GM10266 (cell line): ENCODE data around the gene MYOZ3.

Source experiments
- DNase-seq: peaks from one replicate; pipeline ENCODE4 v3.0.0; 2012; ENCODE audit errors: extremely low spot score
- TF ChIP-seq, protein P1 (sequence below): IDR thresholded peaks from 2 replicates; pipeline ENCODE4 v1.5.1; 2012; ENCODE audit warnings: mild to moderate bottlenecking, low read depth; ENCODE audit not compliant: control insufficient read depth, insufficient read depth; ENCODE audit errors: missing control alignments

Gene MYOZ3

DNA sequence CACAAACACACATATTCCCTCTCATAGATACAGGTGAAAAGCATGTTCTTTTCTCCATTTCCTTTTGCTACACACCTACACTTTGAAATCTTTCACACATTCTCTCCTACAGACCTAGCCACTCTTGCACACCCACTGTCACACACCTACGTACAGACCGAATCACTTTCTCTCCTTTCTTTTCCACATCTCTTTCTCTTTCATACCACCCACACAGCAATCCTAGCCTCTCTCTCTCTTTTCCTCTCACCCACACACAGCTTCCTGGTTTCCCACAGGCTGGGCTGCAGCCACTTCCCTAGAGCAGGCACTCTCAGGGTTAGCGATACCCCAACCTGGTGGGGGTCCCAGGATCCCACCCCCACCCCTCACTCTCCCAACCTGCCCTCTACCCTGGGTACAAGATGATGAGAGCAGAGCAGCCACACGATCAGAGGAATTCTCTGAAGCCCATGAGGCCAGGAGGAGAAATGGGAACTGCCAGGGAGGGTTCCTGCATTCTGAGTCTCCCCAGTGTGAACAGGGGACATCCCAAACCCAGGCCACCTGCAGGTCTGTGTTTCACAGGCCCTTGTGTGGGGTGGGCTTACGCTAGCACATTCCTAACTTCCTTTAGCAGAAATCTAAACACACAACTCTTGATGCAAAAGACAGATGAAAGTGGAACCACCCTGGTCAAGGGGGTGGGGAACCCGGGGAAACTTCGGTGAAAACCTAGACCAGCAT lies 37.7 kb upstream of the MYOZ3 start:
- peak; percentile 76 for DNase-seq
- TF ChIP-seq, protein P1, sequence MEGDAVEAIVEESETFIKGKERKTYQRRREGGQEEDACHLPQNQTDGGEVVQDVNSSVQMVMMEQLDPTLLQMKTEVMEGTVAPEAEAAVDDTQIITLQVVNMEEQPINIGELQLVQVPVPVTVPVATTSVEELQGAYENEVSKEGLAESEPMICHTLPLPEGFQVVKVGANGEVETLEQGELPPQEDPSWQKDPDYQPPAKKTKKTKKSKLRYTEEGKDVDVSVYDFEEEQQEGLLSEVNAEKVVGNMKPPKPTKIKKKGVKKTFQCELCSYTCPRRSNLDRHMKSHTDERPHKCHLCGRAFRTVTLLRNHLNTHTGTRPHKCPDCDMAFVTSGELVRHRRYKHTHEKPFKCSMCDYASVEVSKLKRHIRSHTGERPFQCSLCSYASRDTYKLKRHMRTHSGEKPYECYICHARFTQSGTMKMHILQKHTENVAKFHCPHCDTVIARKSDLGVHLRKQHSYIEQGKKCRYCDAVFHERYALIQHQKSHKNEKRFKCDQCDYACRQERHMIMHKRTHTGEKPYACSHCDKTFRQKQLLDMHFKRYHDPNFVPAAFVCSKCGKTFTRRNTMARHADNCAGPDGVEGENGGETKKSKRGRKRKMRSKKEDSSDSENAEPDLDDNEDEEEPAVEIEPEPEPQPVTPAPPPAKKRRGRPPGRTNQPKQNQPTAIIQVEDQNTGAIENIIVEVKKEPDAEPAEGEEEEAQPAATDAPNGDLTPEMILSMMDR: no peak

DNA sequence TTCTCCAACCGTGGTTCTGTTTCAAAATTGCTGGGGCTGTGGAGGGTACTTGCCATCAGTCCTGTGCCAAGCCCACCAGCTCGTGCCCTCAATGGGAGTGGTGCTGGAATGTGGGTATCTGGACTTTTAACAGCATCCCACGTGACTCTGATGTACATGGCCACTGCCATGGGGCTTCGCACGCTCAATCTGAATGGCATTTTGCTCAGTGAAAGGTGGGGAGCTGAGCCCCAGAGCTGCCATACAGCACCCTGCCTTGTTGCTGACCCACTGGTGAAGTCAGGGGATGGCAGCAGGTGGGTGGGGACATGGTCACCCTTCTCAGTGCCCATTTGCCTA lies 37.2 kb upstream of the MYOZ3 start:
- peak; percentile 45 for DNase-seq
- TF ChIP-seq, protein P1: no peak

DNA sequence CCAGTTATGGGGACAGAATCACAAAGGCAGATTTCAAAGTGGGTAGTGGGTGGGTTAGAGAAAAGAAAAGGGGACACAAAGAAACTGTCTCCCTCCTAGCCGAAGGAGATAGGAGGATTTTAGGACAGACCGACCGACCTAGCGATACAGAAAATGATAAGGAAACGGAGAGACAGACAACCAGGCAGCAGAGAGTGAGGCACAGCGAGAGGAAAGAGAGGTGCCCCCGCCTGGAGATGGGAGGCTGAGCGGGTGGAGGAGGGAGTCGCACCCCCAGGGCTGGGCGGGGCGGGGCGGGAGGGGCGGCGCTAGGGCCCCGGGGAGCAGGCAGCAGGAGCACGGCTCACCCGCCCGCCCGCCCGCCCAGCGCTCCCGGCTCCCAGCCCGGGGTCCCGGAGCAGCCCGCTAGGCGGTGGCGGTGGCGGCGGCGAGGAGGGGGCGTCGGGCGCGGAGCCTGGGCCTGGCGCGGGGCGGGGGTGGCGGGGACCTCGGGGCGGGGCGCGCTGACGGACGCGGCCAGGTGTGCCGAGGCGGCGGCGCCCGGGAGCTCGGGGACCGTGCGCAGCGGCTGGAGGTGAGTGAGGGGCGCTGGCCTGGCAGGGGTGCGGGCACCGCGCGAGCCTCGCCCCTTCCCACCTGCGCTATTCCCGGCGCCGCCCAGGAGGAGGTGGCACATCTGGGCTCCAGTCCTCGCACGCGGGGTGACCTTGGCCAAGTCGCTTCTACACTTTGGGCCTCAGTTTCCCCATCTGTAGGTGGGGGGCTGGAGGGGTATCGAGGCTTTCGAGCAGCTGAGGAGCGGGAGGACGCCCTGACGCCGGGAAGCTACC lies 36.5 kb upstream of the MYOZ3 start:
- DNase-seq: peak; percentile 85

DNA sequence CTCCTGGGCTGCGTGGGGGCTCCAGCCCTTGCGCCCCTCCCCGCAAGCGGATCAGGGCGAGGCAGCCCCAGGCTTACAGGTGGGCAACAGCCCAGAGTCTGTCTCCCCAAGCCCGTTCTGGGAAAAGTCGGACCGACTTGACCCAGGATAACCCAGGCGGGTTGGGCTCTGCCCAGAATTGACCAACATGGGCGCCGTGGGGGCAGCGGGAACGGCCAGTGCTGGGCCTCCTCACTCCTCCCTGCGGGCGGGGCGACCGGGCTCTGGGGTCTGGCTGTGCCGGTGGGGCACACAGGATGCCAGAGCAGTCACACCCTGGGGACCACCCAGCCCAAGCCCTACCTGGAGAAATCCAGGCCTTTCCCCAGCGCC lies 35.9 kb upstream of the MYOZ3 start:
- TF ChIP-seq, protein P1: no peak
- DNase-seq: peak; percentile 37

More for the DNA sequence above, 36.5 kb upstream of the MYOZ3 start:
- TF ChIP-seq, protein P1: no peak

DNA sequence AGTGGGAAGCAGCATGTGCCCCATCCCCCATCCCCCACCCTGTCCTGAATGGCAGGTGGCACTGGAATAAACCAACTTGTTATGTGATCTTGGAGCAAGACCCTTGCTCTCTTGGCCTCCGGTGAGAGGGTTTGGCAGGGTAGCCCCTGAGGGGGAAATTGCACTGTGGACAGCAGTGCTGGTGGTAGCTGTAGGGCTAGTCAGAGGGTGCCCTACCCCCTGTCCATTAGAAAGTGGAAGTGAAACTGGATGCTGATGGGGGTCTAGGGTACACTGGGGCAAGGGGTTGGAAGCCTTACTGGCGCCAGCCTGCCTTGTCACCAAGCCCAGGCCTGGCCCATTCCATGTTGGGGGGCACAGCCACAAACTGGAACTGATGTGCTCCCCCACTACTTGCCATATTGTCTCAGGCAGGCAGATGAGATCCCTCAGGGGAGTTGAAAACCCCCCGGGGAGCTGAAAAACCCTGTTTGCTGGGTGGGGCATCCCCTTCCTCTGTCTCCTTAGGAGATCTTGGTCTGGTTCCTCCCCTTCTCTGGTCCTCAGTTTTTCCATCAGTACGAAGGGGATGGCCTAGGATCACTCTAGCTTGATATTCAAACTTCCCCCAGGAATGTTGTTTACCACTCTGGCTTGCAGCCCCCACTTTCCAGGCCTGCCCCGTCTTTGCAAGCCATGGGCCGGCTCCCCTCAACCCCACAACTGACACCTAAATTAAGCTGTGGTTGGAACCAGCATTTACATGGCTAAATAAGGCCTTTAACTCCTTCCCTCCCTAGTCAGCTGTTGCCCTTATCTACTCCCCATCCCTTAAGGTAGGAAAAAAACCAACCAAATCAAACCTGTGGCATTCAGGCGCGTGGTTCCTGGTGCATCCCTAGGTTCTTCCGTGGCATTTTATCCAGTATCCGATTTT lies 35.0 kb upstream of the MYOZ3 start:
- TF ChIP-seq, protein P1: no peak
- peak; percentile 89 for DNase-seq

DNA sequence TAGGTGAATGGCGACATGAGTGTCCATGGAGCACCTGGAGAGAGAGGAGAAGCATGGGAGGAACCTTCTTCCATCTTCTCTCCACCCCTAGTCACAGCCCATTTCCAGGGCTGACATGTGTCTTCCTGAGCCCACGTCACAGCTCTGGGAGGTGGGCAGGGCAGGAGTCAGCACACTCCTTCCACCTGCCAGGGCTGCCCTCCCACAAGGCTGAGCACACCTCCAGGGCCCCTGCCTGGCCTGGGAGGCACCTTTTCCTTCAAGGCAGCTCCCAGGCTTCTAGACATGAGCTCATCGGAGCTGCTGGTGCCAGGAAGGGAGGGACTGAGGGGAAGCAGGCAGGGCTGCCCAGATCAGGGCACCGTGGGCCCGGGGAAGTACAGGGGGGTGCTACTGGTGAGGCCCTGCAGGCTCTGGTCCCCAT lies 34.2 kb upstream of the MYOZ3 start:
- TF ChIP-seq, protein P1: no peak
- peak; percentile 38 for DNase-seq
